Activated naive CD4-positive, alpha-beta T cell treated with anti-CD3 and anti-CD28 coated beads, Interleukin-2, amount 50 U/mL, for 24 hours (primary cell): Measurements from ENCODE around the gene CLEC16A.
A peak's percentile ranks its signal among the peaks of the same experiment; 100 is the strongest.

Experiments used
- H3K27ac Mint-ChIP-seq: one replicate; pipeline ENCODE4 v1.8.0; 2021; ENCODE audit warnings: mild to moderate bottlenecking, mixed read lengths
- H3K27me3 Mint-ChIP-seq: one replicate; pipeline ENCODE4 v1.8.0; 2021; ENCODE audit warnings: mixed read lengths
- H3K36me3 Mint-ChIP-seq: one replicate; pipeline ENCODE4 v1.8.0; 2021; ENCODE audit warnings: mixed read lengths
- H3K4me1 Mint-ChIP-seq: one replicate; pipeline ENCODE4 v1.8.0; 2021; ENCODE audit warnings: mixed read lengths
- H3K4me3 Mint-ChIP-seq: one replicate; pipeline ENCODE4 v1.8.0; 2021; ENCODE audit warnings: mild to moderate bottlenecking, mixed read lengths
- H3K9me3 Mint-ChIP-seq: one replicate; pipeline ENCODE4 v1.8.0; 2021; ENCODE audit warnings: mixed read lengths

The CLEC16A gene

GRCh38 chr16:11001611-11002010 lies 57.2 kb downstream of the CLEC16A start:
- Mint-ChIP-seq H3K4me3 (no peak overlapping the region), H3K9me3 (no peaks in the 10 kb centered on the region), H3K27me3 (no peaks in the 10 kb centered on the region), H3K27ac (no peak overlapping the region), H3K4me1 (no peaks in the 10 kb centered on the region), H3K36me3 (peaks cover 11% of the 10 kb centered on the region)

GRCh38 chr16:11003141-11003540 lies 58.8 kb downstream of the CLEC16A start:
- H3K27ac Mint-ChIP-seq = no peak overlapping the region
- no peak overlapping the region for H3K4me3 Mint-ChIP-seq
- H3K27me3 Mint-ChIP-seq = no peaks in the 10 kb centered on the region
- peaks cover 8% of the 10 kb centered on the region for H3K36me3 Mint-ChIP-seq
- no peaks in the 10 kb centered on the region for H3K4me1 Mint-ChIP-seq
- no peaks in the 10 kb centered on the region for H3K9me3 Mint-ChIP-seq

- H3K9me3 Mint-ChIP-seq = no peaks in the 10 kb centered on the region
- H3K27me3 Mint-ChIP-seq = no peaks in the 10 kb centered on the region
- no peak overlapping the region for H3K27ac Mint-ChIP-seq
- H3K4me3 Mint-ChIP-seq = no peak overlapping the region
- H3K36me3 Mint-ChIP-seq = peaks cover 13% of the 10 kb centered on the region
- no peaks in the 10 kb centered on the region for H3K4me1 Mint-ChIP-seq
Observed at GRCh38 chr16:11004351-11004750, 60.0 kb downstream of the CLEC16A start.

GRCh38 chr16:11004973-11005610 lies 60.7 kb downstream of the CLEC16A start:
- Mint-ChIP-seq H3K9me3 (no peaks in the 10 kb centered on the region), H3K27me3 (no peaks in the 10 kb centered on the region), H3K27ac (no peak overlapping the region), H3K4me3 (no peak overlapping the region), H3K4me1 (no peaks in the 10 kb centered on the region), H3K36me3 (peaks cover 16% of the 10 kb centered on the region)

GRCh38 chr16:11005611-11005975 lies 61.2 kb downstream of the CLEC16A start:
- Mint-ChIP-seq H3K27ac (no peak overlapping the region), H3K4me1 (no peaks in the 10 kb centered on the region), H3K27me3 (no peaks in the 10 kb centered on the region), H3K36me3 (peaks cover 17% of the 10 kb centered on the region), H3K4me3 (no peak overlapping the region), H3K9me3 (no peaks in the 10 kb centered on the region)

- no peaks in the 10 kb centered on the region for H3K4me1 Mint-ChIP-seq
- peaks cover 23% of the 10 kb centered on the region for H3K36me3 Mint-ChIP-seq
- no peak overlapping the region for H3K4me3 Mint-ChIP-seq
- no peaks in the 10 kb centered on the region for H3K9me3 Mint-ChIP-seq
- H3K27me3 Mint-ChIP-seq = no peaks in the 10 kb centered on the region
- H3K27ac Mint-ChIP-seq = no peak overlapping the region
Observed at GRCh38 chr16:11006656-11007055, 62.3 kb downstream of the CLEC16A start.

GRCh38 chr16:11007714-11008280 lies 63.4 kb downstream of the CLEC16A start:
- Mint-ChIP-seq H3K27ac (no peak overlapping the region), H3K36me3 (peaks cover 24% of the 10 kb centered on the region), H3K4me3 (no peak overlapping the region), H3K9me3 (no peaks in the 10 kb centered on the region), H3K27me3 (no peaks in the 10 kb centered on the region), H3K4me1 (no peaks in the 10 kb centered on the region)

- Mint-ChIP-seq H3K4me1 (no peaks in the 10 kb centered on the region), H3K9me3 (no peaks in the 10 kb centered on the region), H3K27me3 (no peaks in the 10 kb centered on the region), H3K27ac (no peak overlapping the region), H3K4me3 (no peak overlapping the region), H3K36me3 (peaks cover 24% of the 10 kb centered on the region)
Observed at GRCh38 chr16:11009027-11009755, 64.8 kb downstream of the CLEC16A start.

GRCh38 chr16:11010575-11011221 lies 66.3 kb downstream of the CLEC16A start:
- Mint-ChIP-seq H3K36me3 (peaks cover 26% of the 10 kb centered on the region), H3K27ac (peak overlapping the region; percentile 74), H3K4me3 (no peak overlapping the region), H3K4me1 (no peaks in the 10 kb centered on the region), H3K9me3 (no peaks in the 10 kb centered on the region), H3K27me3 (no peaks in the 10 kb centered on the region)

GRCh38 chr16:11011326-11011725 lies 67.0 kb downstream of the CLEC16A start:
- Mint-ChIP-seq H3K27me3 (no peaks in the 10 kb centered on the region), H3K27ac (no peak overlapping the region), H3K4me3 (no peak overlapping the region), H3K4me1 (no peaks in the 10 kb centered on the region), H3K36me3 (peaks cover 26% of the 10 kb centered on the region), H3K9me3 (no peaks in the 10 kb centered on the region)

GRCh38 chr16:11012841-11013240 lies 68.5 kb downstream of the CLEC16A start:
- Mint-ChIP-seq H3K4me1 (peaks cover 4% of the 10 kb centered on the region), H3K4me3 (no peak overlapping the region), H3K36me3 (peaks cover 24% of the 10 kb centered on the region), H3K27ac (no peak overlapping the region), H3K27me3 (no peaks in the 10 kb centered on the region), H3K9me3 (no peaks in the 10 kb centered on the region)

GRCh38 chr16:11014136-11014535 lies 69.8 kb downstream of the CLEC16A start:
- Mint-ChIP-seq H3K4me1 (peaks cover 4% of the 10 kb centered on the region), H3K4me3 (no peak overlapping the region), H3K36me3 (peaks cover 21% of the 10 kb centered on the region), H3K9me3 (no peaks in the 10 kb centered on the region), H3K27me3 (no peaks in the 10 kb centered on the region), H3K27ac (no peak overlapping the region)

- Mint-ChIP-seq H3K36me3 (peaks cover 16% of the 10 kb centered on the region), H3K9me3 (no peaks in the 10 kb centered on the region), H3K4me1 (peaks cover 4% of the 10 kb centered on the region), H3K27ac (no peak overlapping the region), H3K4me3 (no peak overlapping the region), H3K27me3 (no peaks in the 10 kb centered on the region)
Observed at GRCh38 chr16:11015076-11015475, 70.7 kb downstream of the CLEC16A start.

GRCh38 chr16:11015607-11016006 lies 71.2 kb downstream of the CLEC16A start:
- peaks cover 4% of the 10 kb centered on the region for H3K4me1 Mint-ChIP-seq
- no peak overlapping the region for H3K4me3 Mint-ChIP-seq
- no peaks in the 10 kb centered on the region for H3K27me3 Mint-ChIP-seq
- H3K36me3 Mint-ChIP-seq = peaks cover 19% of the 10 kb centered on the region
- no peaks in the 10 kb centered on the region for H3K9me3 Mint-ChIP-seq
- no peak overlapping the region for H3K27ac Mint-ChIP-seq

- no peak overlapping the region for H3K4me3 Mint-ChIP-seq
- no peak overlapping the region for H3K27ac Mint-ChIP-seq
- H3K27me3 Mint-ChIP-seq = no peaks in the 10 kb centered on the region
- no peaks in the 10 kb centered on the region for H3K9me3 Mint-ChIP-seq
- H3K4me1 Mint-ChIP-seq = peaks cover 4% of the 10 kb centered on the region
- H3K36me3 Mint-ChIP-seq = peaks cover 15% of the 10 kb centered on the region
Observed at GRCh38 chr16:11016524-11016988, 72.2 kb downstream of the CLEC16A start.

GRCh38 chr16:11016993-11017392 lies 72.6 kb downstream of the CLEC16A start:
- Mint-ChIP-seq H3K9me3 (no peaks in the 10 kb centered on the region), H3K36me3 (peaks cover 17% of the 10 kb centered on the region), H3K4me3 (no peak overlapping the region), H3K4me1 (peaks cover 4% of the 10 kb centered on the region), H3K27ac (no peak overlapping the region), H3K27me3 (no peaks in the 10 kb centered on the region)
